H9 (cell line): Measurements from ENCODE around the gene CHD6. TPM values are rescaled to one million over a fixed set of nuclear protein-coding genes. Genes with fewer than 3 reads are reported as not detected.

Source experiments
- DNase-seq: peaks from one replicate; pipeline ENCODE4 v3.0.0-alpha.2; 2017
- H2AFZ ChIP-seq: one replicate; pipeline ENCODE4 v1.6.1; 2013; ENCODE audit warnings: mild to moderate bottlenecking, low read length, control low read depth, moderate library complexity
- H2AK5ac ChIP-seq: 2 replicates; pipeline ENCODE4 v1.6.1; 2013; ENCODE audit warnings: low read length, control low read depth, mixed read lengths; ENCODE audit not compliant: insufficient read length
- H2BK120ac ChIP-seq: one replicate; pipeline ENCODE4 v1.6.1; 2013; ENCODE audit warnings: low read depth, mild to moderate bottlenecking, low read length, control low read depth, inconsistent platforms; ENCODE audit not compliant: poor library complexity, severe bottlenecking
- H2BK12ac ChIP-seq: 2 replicates; pipeline ENCODE4 v1.6.1; 2013; ENCODE audit warnings: low read length, control low read depth, mixed read lengths, low read depth; ENCODE audit not compliant: insufficient read length
- H2BK15ac ChIP-seq: 2 replicates; pipeline ENCODE4 v1.6.1; 2013; ENCODE audit warnings: low read depth, low read length, control low read depth
- H2BK20ac ChIP-seq: one replicate; pipeline ENCODE4 v1.6.1; 2013; ENCODE audit warnings: low read depth, mild to moderate bottlenecking, low read length, control low read depth, inconsistent platforms; ENCODE audit not compliant: poor library complexity, severe bottlenecking
- H2BK5ac ChIP-seq: 2 replicates; pipeline ENCODE4 v1.6.1; 2013; ENCODE audit warnings: low read length, control low read depth, mixed read lengths; ENCODE audit not compliant: insufficient read length
- H3K14ac ChIP-seq: 2 replicates; pipeline ENCODE4 v1.6.1; 2013; ENCODE audit warnings: low read length, control low read depth; ENCODE audit not compliant: insufficient read depth
- H3K18ac ChIP-seq: 2 replicates; pipeline ENCODE4 v1.6.1; 2013; ENCODE audit warnings: low read depth, mild to moderate bottlenecking, mixed read lengths, low read length, control low read depth; ENCODE audit not compliant: insufficient read length
- H3K23ac ChIP-seq: 2 replicates; pipeline ENCODE4 v1.6.1; 2013; ENCODE audit warnings: low read length, control low read depth, mixed read lengths, low read depth; ENCODE audit not compliant: insufficient read length
- H3K23me2 ChIP-seq: 2 replicates; pipeline ENCODE4 v1.6.1; 2013; ENCODE audit warnings: low read depth, mild to moderate bottlenecking, mixed read lengths, low read length, control low read depth; ENCODE audit not compliant: insufficient read length, poor library complexity, severe bottlenecking
- H3K27ac ChIP-seq: 2 replicates; pipeline ENCODE4 v1.5.1; 2013; ENCODE audit warnings: low read length, control low read depth, mixed read lengths, low read depth; ENCODE audit not compliant: insufficient read length
- H3K27me3 ChIP-seq: 2 replicates; pipeline ENCODE4 v1.6.1; 2013; ENCODE audit warnings: low read length, control low read depth, inconsistent platforms; ENCODE audit not compliant: insufficient read depth
- H3K4ac ChIP-seq: 2 replicates; pipeline ENCODE4 v1.6.1; 2013; ENCODE audit warnings: low read depth, mild to moderate bottlenecking, control low read depth, inconsistent platforms, low read length, moderate library complexity
- H3K4me1 ChIP-seq: 2 replicates; pipeline ENCODE4 v1.6.1; 2013; ENCODE audit warnings: low read length, control low read depth, inconsistent platforms; ENCODE audit not compliant: insufficient read depth
- H3K4me2 ChIP-seq: 2 replicates; pipeline ENCODE4 v1.6.1; 2013; ENCODE audit warnings: low read length, control low read depth, mixed read lengths; ENCODE audit not compliant: insufficient read length, insufficient read depth
- H3K56ac ChIP-seq: 2 replicates; pipeline ENCODE4 v1.6.1; 2013; ENCODE audit warnings: low read depth, mild to moderate bottlenecking, mixed read lengths, low read length, control low read depth; ENCODE audit not compliant: insufficient read length
- H3K79me1 ChIP-seq: 2 replicates; pipeline ENCODE4 v1.6.1; 2013; ENCODE audit warnings: low read depth, mild to moderate bottlenecking, moderate library complexity, low read length, control low read depth, inconsistent platforms; ENCODE audit not compliant: insufficient read depth, poor library complexity, severe bottlenecking
- H3K79me2 ChIP-seq: 2 replicates; pipeline ENCODE4 v1.6.1; 2013; ENCODE audit warnings: low read length, control low read depth, inconsistent platforms; ENCODE audit not compliant: insufficient read depth
- H3K9ac ChIP-seq: 2 replicates; pipeline ENCODE4 v1.6.1; 2013; ENCODE audit warnings: low read length, control low read depth, mixed read lengths; ENCODE audit not compliant: insufficient read length; ENCODE audit errors: extremely low read depth
- H3K9me3 ChIP-seq: one replicate; pipeline ENCODE4 v1.6.1; 2013; ENCODE audit warnings: low read depth, low read length, inconsistent platforms; ENCODE audit not compliant: control insufficient read depth
- H3T11ph ChIP-seq: one replicate; pipeline ENCODE4 v1.6.1; 2013; ENCODE audit warnings: mild to moderate bottlenecking, low read length, control low read depth, inconsistent platforms
- H4K20me1 ChIP-seq: one replicate; pipeline ENCODE4 v1.6.1; 2013; ENCODE audit not compliant: control insufficient read depth, insufficient read length, insufficient read depth
- H4K5ac ChIP-seq: 2 replicates; pipeline ENCODE4 v1.6.1; 2013; ENCODE audit warnings: low read depth, mild to moderate bottlenecking, mixed read lengths, low read length, control low read depth; ENCODE audit not compliant: insufficient read length
- H4K8ac ChIP-seq: replicated peaks from 2 replicates; pipeline ENCODE4 v1.6.1; 2013; ENCODE audit warnings: low read length, control low read depth, mixed read lengths, low read depth; ENCODE audit not compliant: insufficient read length
- H4K91ac ChIP-seq: 2 replicates; pipeline ENCODE4 v1.6.1; 2013; ENCODE audit warnings: low read depth, mild to moderate bottlenecking, moderate library complexity, mixed read lengths, low read length, control low read depth; ENCODE audit not compliant: insufficient read length
- H3K27ac Mint-ChIP-seq, 3 experiments: 2 replicates in 2 of 3; 3 replicates in 1 of 3; pipeline ENCODE4 v1.8.0; 2020 to 2021; ENCODE audit warnings: mixed read lengths in 3 of 3, mild to moderate bottlenecking in 1 of 3, moderate library complexity in 1 of 3
- H3K27me3 Mint-ChIP-seq: 2 replicates; pipeline ENCODE4 v1.8.0; 2021; ENCODE audit warnings: low read depth, mild to moderate bottlenecking, moderate library complexity, mixed read lengths
- H3K36me3 Mint-ChIP-seq, 3 experiments: 2 replicates in 2 of 3; 3 replicates in 1 of 3; pipeline ENCODE4 v1.8.0; 2020 to 2021; ENCODE audit warnings: low read depth in 3 of 3, mixed read lengths in 3 of 3; ENCODE audit not compliant: insufficient read depth in 1 of 3
- H3K4me1 Mint-ChIP-seq, 2 experiments: 2 replicates each; pipeline ENCODE4 v1.8.0; 2020; ENCODE audit warnings: mixed read lengths in 2 of 2
- H3K4me3 Mint-ChIP-seq, 2 experiments: 2 replicates in 1 of 2; 3 replicates in 1 of 2; pipeline ENCODE4 v1.8.0; 2020 to 2021; ENCODE audit warnings: mild to moderate bottlenecking in 2 of 2, mixed read lengths in 2 of 2, moderate library complexity in 1 of 2
- H3K9me3 Mint-ChIP-seq, 2 experiments: 2 replicates in 1 of 2; 3 replicates in 1 of 2; pipeline ENCODE4 v1.8.0; 2020; ENCODE audit warnings: mild to moderate bottlenecking in 2 of 2, mixed read lengths in 2 of 2, moderate library complexity in 1 of 2
- CTCF ChIP-seq: fragments of 200-600 bp; sonication (generic); conservative IDR thresholded peaks from 3 replicates; pipeline ENCODE4 v1.8.0; 2021; ENCODE audit warnings: antibody characterized with exemption, mild to moderate bottlenecking
- WGBS: extraction: QIAGEN DNeasy Blood & Tissue Kit; methylation state at CpG from one replicate; pipeline ENCODE4 v1.1.7; 2013; ENCODE audit warnings: missing lambda C conversion rate, low lambda C conversion rate, mixed read lengths; ENCODE audit not compliant: insufficient read length; ENCODE audit errors: extremely low coverage; 5-methylcytosine and 5-hydroxymethylcytosine counted together
- total RNA-seq: library from RNA; stranded (reverse); gene quantifications from 2 replicates; pipeline ENCODE4 v1.2.1, GENCODE V29; 2021

The CHD6 gene
- total RNA-seq, 1 experiment from 2014 or later: 51.5 TPM

GRCh38 chr20:41406353-41406752 is 211.8 kb downstream of the CHD6 start:
- Histone ChIP-seq H3K9ac (no peak overlapping the region), H4K8ac (no peak overlapping the region), H2BK120ac (no peak overlapping the region), H3K27me3 (no peaks in the 10 kb centered on the region), H2AK5ac (no peak overlapping the region), H2BK12ac (no peak overlapping the region), H3K14ac (no peak overlapping the region; the same call in 1 of the 2 replicates), H3K79me1 (no peaks in the 10 kb centered on the region), H4K91ac (no peak overlapping the region), H3K27ac (no peak overlapping the region), H2BK15ac (no peak overlapping the region), H3T11ph (no peak overlapping the region), H4K5ac (no peak overlapping the region), H3K4me1 (no peaks in the 10 kb centered on the region), H3K18ac (no peak overlapping the region), H3K9me3 (no peaks in the 10 kb centered on the region), H2BK20ac (no peak overlapping the region), H3K79me2 (no peaks in the 10 kb centered on the region), H3K23ac (no peak overlapping the region), H3K23me2 (no peaks in the 10 kb centered on the region), H3K56ac (no peak overlapping the region), H4K20me1 (no peaks in the 10 kb centered on the region), H2AFZ (no peak overlapping the region), H3K4me2 (no peak overlapping the region), H2BK5ac (no peak overlapping the region), H3K4ac (no peak overlapping the region)
- H3K36me3 Mint-ChIP-seq: peaks cover 27 to 76% (median 67%) of the 10 kb centered on the region in 3 experiments
- H3K27me3 Mint-ChIP-seq: no peaks in the 10 kb centered on the region
- no peak overlapping the region for H3K27ac Mint-ChIP-seq
- no peak for TF ChIP-seq CTCF
- H3K4me3 Mint-ChIP-seq: no peak overlapping the region
- H3K4me1 Mint-ChIP-seq: peaks cover 6 to 7% of the 10 kb centered on the region in 2 experiments; a peak in 3 of 4 replicates
- H3K9me3 Mint-ChIP-seq: no peaks in the 10 kb centered on the region
- WGBS: no CpG with 5 or more reads among the region's 10 CpGs
- DNase-seq: no peak
